Esophagus squamous epithelium (tissue), 5 donors: Measurements from ENCODE around the gene OBSL1. TPM values are rescaled to one million over a fixed set of nuclear protein-coding genes. Genes with fewer than 3 reads are reported as not detected.

Experiments
- DNase-seq: peaks from one replicate; lab custom pipeline; 2025; lab: John Stamatoyannopoulos, UW
- H3K27ac ChIP-seq, 4 donors: fragments of 200-600 bp; sonication (generic); one replicate each; pipeline ENCODE4 v1.5.1; 2016 to 2019; ENCODE audit warnings: mild to moderate bottlenecking in 1 of 4
- H3K27me3 ChIP-seq, 4 donors: fragments of 200-600 bp; sonication (generic); 1 replicate in 3 of 4; 2 replicates in 1 of 4; pipeline versions ENCODE4 v1.5.1 to v1.6.0; 2017 to 2021; ENCODE audit warnings: antibody characterized with exemption in 1 of 4
- H3K36me3 ChIP-seq, 3 donors: fragments of 200-600 bp; sonication (generic); one replicate each; pipeline ENCODE4 v1.5.1; 2016 to 2019
- H3K4me1 ChIP-seq, 3 donors: fragments of 200-600 bp; sonication (generic); one replicate each; pipeline ENCODE4 v1.5.1; 2017 to 2019
- H3K4me3 ChIP-seq, 4 donors: fragments of 200-600 bp; sonication (generic); 1 replicate in 3 of 4; 2 replicates in 1 of 4; pipeline ENCODE4 v1.5.1; 2016 to 2019; ENCODE audit warnings: mild to moderate bottlenecking in 2 of 4, moderate library complexity in 1 of 4
- H3K9me3 ChIP-seq, 3 donors: fragments of 200-600 bp; sonication (generic); one replicate each; pipeline ENCODE4 v1.5.1; 2016 to 2019
- POLR2A ChIP-seq, 4 donors: fragments of 450-650 bp; IDR thresholded peaks; one replicate each; pipeline ENCODE4 v1.6.1; 2017; ENCODE audit warnings: antibody characterized with exemption in 4 of 4, mild to moderate bottlenecking in 4 of 4, moderate library complexity in 3 of 4
- WGBS, 2 donors: methylation state at CpG; one replicate each; pipeline ENCODE4 v1.1.5; 2018; 5-methylcytosine and 5-hydroxymethylcytosine counted together
- intact Hi-C: fragments of 100-400 bp; cut with DNase I; formaldehyde crosslinking; loops from one replicate; pipeline ENCODE4 v1.15.0; 2022
- total RNA-seq, 4 donors: library from RNA; depleted of rRNA; stranded (reverse); fragments of >200 nt; gene quantifications; one replicate each; pipeline ENCODE4 v1.1.0, GENCODE V29; 2016
- TF ChIP-seq, protein P1 (sequence below), 6 experiments: fragments of 450-650 bp in 4 of 6; fragments of 200-600 bp in 2 of 6; sonication (generic) in 2 of 6; IDR thresholded peaks; one replicate each; pipeline ENCODE4 v1.5.1; 2016 to 2019; ENCODE audit warnings: antibody characterized with exemption in 6 of 6, mild to moderate bottlenecking in 4 of 6, moderate library complexity in 4 of 6
- donor health status: DM: yes; HTN: yes; CAD: no.

The OBSL1 gene
- total RNA-seq, 4 donors from 2014 or later, result 7.0 to 38.9 (median 16.0) TPM

DNA sequence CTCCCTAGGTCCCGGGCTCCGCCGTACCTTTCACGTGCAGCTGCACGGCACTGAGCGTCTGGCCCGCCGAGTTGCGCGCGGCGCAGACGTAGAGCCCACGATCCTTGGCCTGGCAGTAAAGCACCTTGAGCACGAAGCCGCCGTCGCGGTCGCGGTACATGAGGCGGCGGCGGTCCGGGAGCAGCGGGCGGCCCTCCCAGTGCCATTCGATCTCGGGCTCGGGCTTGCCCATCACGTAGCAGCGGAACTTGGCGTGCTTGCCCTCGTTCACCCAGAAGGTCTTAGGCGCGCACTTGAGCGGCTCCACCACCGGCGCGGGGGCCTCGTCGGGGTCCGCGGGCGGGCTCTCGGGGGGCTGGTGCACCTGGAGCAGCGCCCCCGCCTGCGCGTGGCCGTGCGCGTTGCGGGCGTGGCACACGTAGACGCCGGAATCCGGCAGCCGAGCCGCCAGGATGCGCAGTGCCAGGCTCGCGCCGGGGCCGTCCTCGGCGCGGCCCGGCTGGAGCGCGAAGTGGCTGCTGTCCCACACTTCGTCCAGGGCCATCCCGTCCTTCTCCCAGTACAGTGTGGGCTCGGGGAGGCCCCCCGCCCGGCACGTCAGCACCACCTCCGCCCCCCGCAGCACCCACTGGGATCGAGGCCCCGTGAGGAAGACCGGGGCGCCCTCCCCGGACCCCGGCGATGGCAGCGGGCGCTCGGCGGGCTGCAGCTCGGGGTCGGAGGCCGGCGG, 980 bp downstream of the OBSL1 start:
- peaks cover 0 to 35% (median 0%) of the 10 kb centered on the region in 4 donors for H3K27me3 ChIP-seq
- peaks cover 8 to 29% (median 9%) of the 10 kb centered on the region in 3 donors for H3K4me1 ChIP-seq
- peak overlapping the region; percentile 70 to 89 (median 80) for H3K27ac ChIP-seq
- intact Hi-C loops, result no loop called here
- 0% methylated on average over 12 of the region's 95 CpGs; no CpG with 5 or more reads in 1 of the 2 donors for WGBS, 2 donors
- TF ChIP-seq, protein P1, sequence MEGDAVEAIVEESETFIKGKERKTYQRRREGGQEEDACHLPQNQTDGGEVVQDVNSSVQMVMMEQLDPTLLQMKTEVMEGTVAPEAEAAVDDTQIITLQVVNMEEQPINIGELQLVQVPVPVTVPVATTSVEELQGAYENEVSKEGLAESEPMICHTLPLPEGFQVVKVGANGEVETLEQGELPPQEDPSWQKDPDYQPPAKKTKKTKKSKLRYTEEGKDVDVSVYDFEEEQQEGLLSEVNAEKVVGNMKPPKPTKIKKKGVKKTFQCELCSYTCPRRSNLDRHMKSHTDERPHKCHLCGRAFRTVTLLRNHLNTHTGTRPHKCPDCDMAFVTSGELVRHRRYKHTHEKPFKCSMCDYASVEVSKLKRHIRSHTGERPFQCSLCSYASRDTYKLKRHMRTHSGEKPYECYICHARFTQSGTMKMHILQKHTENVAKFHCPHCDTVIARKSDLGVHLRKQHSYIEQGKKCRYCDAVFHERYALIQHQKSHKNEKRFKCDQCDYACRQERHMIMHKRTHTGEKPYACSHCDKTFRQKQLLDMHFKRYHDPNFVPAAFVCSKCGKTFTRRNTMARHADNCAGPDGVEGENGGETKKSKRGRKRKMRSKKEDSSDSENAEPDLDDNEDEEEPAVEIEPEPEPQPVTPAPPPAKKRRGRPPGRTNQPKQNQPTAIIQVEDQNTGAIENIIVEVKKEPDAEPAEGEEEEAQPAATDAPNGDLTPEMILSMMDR (IDR thresholded peaks at IDR 0.05), result no peak
- peak in 1 of 4 donors; percentile 58 for TF ChIP-seq POLR2A (IDR thresholded peaks at IDR 0.05)
- no peaks in the 10 kb centered on the region for H3K9me3 ChIP-seq
- no peak for DNase-seq
- H3K4me3 ChIP-seq, result peak overlapping the region; percentile 54 to 79 (median 72)
- H3K36me3 ChIP-seq, result peaks cover 0 to 21% (median 0%) of the 10 kb centered on the region in 3 donors

DNA sequence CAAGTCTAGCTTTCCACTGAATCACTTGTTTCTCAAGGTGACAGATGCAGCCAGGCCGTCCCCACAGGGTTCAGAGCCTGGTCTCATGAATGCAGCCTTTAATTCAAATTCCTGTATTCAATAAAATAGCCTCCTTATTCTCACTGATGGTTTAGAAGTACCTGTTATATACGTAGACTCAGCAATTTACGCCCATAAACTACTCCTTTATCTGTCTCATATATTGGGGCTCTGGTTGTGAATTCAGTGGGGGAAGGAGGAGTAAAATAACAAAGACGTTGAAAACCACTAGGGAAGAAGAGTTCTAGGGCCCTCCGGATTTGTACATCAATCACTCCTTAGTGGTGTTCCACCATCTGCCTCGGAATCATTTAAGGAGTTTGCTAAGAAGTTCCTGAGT, 1.7 kb downstream of the OBSL1 start:
- TF ChIP-seq, protein P1 (IDR thresholded peaks at IDR 0.05), result no peak
- TF ChIP-seq POLR2A (IDR thresholded peaks at IDR 0.05), result no peak
- H3K4me3 ChIP-seq, result peak overlapping the region in 3 of 4 donors; percentile 54 to 79 (median 79)
- no peak for DNase-seq
- H3K27ac ChIP-seq, result peak overlapping the region in 2 of 4 donors; percentile 87 to 89
- H3K4me1 ChIP-seq, result peaks cover 8 to 29% (median 9%) of the 10 kb centered on the region in 3 donors
- 83% methylated on average over 5 to 6 of the region's 6 CpGs for WGBS, 2 donors
- H3K9me3 ChIP-seq, result no peaks in the 10 kb centered on the region
- intact Hi-C loops, result no loop called here
- H3K36me3 ChIP-seq, result peaks cover 0 to 21% (median 0%) of the 10 kb centered on the region in 3 donors
- H3K27me3 ChIP-seq, result peaks cover 0 to 27% (median 0%) of the 10 kb centered on the region in 4 donors

DNA sequence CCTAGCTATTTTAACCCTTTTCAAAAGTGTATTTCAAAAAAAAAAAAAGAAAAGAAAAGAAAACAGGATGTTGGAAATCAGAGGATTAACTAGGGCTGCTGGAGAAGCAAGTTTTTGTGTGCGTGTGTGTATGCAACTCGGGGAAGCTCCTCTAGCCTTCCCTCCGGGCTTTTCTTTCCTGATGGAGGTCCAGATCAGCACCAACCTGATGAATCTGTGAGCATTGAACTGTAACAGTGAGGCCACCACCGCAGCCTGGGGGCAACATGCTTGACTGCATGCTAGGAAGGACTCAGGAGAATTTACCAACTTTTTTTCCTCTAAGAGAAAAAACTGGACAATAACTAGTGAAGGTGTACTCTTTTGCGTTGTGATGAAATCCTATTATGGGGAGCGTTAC, 2.3 kb downstream of the OBSL1 start:
- H3K9me3 ChIP-seq, result no peaks in the 10 kb centered on the region
- H3K4me3 ChIP-seq, result no peak overlapping the region
- DNase-seq, result no peak
- H3K36me3 ChIP-seq, result peaks cover 0 to 22% (median 0%) of the 10 kb centered on the region in 3 donors
- TF ChIP-seq POLR2A (IDR thresholded peaks at IDR 0.05), result no peak
- TF ChIP-seq, protein P1 (IDR thresholded peaks at IDR 0.05), result no peak
- intact Hi-C loops, result no loop called here
- H3K27me3 ChIP-seq, result peaks cover 0 to 24% (median 0%) of the 10 kb centered on the region in 4 donors
- H3K27ac ChIP-seq, result no peak overlapping the region
- 77 to 85% methylated on average over 6 of the region's 6 CpGs for WGBS, 2 donors
- peaks cover 8 to 29% (median 9%) of the 10 kb centered on the region in 3 donors for H3K4me1 ChIP-seq

DNA sequence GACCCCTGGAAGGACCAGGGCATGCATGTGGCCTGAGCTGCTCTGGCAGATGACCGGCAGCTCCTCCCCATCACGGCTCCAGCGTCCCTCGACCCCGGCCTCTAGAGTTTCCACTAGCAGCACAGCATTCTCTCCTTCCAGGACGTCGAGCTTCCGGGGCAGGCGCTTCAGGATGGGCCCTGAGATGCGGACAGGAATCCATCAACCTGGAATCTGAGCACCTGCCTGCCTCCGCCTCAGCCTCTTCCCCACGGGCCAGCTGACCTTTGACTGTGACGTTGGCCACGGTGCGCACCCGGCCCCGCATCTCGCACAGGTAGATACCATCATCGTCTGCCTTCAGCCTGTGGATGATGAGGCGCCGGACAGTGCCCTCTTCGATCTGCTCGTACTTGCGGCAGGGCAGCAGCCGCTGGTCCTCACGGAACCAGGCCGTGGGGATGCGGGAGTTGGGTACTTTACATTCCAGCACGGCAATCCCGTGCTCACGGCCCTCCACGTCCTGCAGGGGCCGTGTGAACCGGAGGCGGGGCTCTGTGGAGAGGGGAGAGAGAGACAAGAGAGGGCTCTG, 3.5 kb downstream of the OBSL1 start:
- TF ChIP-seq, protein P1 (IDR thresholded peaks at IDR 0.05), result no peak
- TF ChIP-seq POLR2A (IDR thresholded peaks at IDR 0.05), result no peak
- Histone ChIP-seq H3K4me3 (no peak overlapping the region), H3K36me3 (peaks cover 0 to 31% (median 0%) of the 10 kb centered on the region in 3 donors), H3K9me3 (no peaks in the 10 kb centered on the region), H3K27me3 (peaks cover 0 to 24% (median 0%) of the 10 kb centered on the region in 4 donors), H3K27ac (no peak overlapping the region), H3K4me1 (peaks cover 8 to 29% (median 9%) of the 10 kb centered on the region in 3 donors)
- intact Hi-C loops, result no loop called here
- no peak for DNase-seq
- 84 to 85% methylated on average over 5 to 15 of the region's 35 CpGs for WGBS, 2 donors

DNA sequence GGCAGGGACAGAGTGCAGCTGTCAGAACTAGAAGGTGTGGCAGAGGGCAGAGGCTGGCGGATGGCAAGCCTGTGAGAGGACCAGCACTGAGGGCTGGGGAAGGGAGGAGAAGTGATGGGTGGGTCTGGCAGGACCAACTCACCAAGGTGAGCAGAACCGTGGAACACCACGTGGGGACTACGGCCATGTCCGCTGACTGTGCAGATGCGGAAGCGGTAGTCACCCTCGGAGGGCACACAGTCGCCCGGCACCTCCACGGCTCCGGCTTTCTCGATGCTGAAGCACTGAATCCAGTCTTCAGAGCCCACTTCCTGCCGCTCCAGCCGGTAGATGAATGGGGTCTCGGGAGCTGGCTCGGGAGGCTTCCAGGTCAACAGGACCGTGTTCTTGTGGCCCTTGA, 4.2 kb downstream of the OBSL1 start:
- H3K27ac ChIP-seq, result no peak overlapping the region
- intact Hi-C loops, result no loop called here
- peaks cover 8 to 27% (median 9%) of the 10 kb centered on the region in 3 donors for H3K4me1 ChIP-seq
- TF ChIP-seq POLR2A (IDR thresholded peaks at IDR 0.05), result no peak
- TF ChIP-seq, protein P1 (IDR thresholded peaks at IDR 0.05), result no peak
- 90 to 94% methylated on average over 9 to 14 of the region's 18 CpGs for WGBS, 2 donors
- no peak overlapping the region for H3K4me3 ChIP-seq
- no peaks in the 10 kb centered on the region for H3K9me3 ChIP-seq
- peaks cover 0 to 19% (median 0%) of the 10 kb centered on the region in 4 donors for H3K27me3 ChIP-seq
- peaks cover 0 to 39% (median 0%) of the 10 kb centered on the region in 3 donors for H3K36me3 ChIP-seq
- no peak for DNase-seq
